Stimulated activated CD8-positive, alpha-beta memory T cell treated with anti-CD3 and anti-CD28 coated beads, Interleukin-4, amount 100 ng/mL, for 4 hours (primary cell): ENCODE data around the gene NACC1.
"Not testable (repeated sequence)": the region's sequence is repeated elsewhere in the genome, so short reads cannot be mapped to it uniquely, and the experiment has no call there.

Source experiments
- DNase-seq, 2 donors: peaks; one replicate each; pipeline ENCODE4 v3.0.0-alpha.2; 2020; ENCODE audit warnings: low read depth in 2 of 2, low spot score in 1 of 2

Gene NACC1

DNA sequence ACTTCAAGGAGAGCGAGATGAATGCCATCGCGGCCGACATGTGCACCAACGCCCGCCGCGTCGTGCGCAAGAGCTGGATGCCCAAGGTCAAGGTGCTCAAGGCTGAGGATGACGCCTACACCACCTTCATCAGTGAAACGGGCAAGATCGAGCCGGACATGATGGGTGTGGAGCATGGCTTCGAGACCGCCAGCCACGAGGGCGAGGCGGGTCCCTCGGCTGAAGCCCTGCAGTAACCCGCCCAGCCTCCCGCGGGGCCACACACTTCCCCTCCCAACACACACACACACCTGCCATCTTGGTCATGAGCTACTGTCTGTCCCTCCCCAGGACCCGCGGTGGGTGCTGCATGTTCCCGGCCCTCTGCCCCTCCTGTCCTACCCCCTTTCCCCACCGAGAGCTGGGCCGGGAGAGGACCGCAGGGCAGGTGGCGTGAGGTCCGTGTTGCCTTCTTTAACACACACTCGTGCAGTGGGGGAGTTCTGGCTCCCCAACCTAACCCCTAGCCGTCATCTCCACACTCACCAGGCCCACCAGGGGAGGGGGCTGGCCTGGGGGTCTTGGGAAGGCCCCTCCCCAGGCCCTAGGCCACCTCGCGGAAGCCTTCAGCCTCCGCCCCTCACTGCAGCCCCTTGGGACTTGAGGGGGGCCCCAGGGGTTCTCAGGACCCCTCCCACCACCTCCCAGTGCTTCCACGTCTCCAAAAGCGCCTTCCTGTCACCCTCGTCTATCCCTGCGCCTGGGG, 20.3 kb downstream of the NACC1 start:
- no peak for DNase-seq

GRCh38 chr19:13138916-13139198, 20.8 kb downstream of the NACC1 start:
- DNase-seq = no peak

DNA sequence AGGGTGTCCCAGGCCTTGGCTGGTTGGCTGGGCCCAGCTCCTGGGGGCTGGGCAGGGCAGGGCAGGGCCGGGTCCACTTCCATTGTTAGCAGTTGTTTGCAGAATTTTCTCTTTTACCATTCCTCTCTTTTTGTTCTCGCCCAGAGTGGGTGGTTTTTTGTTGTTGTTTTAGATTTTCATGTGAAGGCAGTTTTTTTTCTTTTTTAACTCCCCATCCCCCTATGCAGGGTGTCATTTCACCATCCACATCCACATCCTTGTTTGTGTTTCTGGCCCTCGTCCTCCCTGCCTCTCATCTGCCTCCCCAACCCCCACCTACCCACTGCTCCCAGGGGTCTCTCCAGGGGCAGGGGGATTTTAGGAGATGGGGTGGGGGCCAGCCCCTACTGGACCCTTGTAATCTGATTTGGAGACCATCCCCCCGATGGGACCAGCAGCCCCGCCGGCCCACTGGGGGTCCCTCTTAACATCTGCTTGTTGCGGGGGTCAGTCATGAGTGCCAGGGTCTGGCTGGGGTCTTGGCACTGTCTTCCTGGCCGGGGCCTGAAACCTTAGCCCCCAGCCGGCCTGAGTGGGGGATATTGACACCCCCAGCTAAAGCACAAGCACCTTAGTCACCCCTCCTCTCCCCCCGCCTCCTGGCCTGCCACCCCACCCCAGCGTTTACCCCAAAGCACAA, 21.7 kb downstream of the NACC1 start:
- no peak for DNase-seq

DNA sequence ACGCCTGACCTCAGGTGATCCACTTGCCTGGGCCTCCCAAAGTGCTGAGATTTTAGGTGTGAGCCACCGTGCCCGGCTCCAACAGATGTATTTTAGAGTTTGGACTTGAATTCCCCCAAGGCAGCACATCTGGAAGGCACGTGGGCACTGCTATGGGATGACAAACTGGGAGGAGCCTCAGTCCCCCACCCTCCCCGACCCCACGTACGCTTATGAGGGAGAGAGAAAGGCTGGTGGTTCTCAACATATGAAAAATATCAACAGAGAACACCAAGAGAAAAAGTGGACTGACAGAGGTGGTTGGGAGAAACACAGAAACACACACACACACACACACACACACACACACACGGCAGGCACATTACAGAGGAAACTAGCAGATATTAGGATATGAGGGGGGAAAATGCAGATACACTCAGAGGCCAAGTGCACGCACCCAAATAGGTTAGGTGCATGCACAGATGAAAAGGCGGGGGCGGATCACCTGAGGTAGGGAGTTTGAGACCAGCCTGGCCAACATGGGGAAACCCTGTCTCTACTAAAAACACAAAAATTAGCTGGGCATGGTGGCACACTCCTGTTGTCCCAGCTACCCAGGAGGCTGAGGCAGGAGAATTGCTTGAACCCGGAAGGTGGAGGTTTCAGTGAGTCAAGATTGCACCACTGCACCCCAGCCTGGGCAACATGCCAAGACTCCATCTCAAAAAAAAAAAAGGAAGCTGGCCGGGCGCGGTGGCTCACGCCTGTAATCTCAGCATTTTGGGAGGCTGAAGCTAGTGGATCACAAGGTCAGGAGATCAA, 28.9 kb downstream of the NACC1 start:
- no peak for DNase-seq

GRCh38 chr19:13149173-13149627, 31.1 kb downstream of the NACC1 start:
- DNase-seq = not testable (repeated sequence)

GRCh38 chr19:13149628-13150186, 31.6 kb downstream of the NACC1 start:
- no peak for DNase-seq

GRCh38 chr19:13150187-13150930, 32.3 kb downstream of the NACC1 start, which contains the start of the genes IER2 and STX10:
IER2 (plus strand) TSS chr19:13150411; CDS start chr19:13153187, 2,776 bp downstream.
STX10 (minus strand) TSS chr19:13150375; CDS start chr19:13150173, 202 bp downstream.
- peak; percentile 78 to 90 for DNase-seq

- DNase-seq = peak in 1 of 2 donors; percentile 15
These were observed 33.0 kb downstream of the NACC1 start for GRCh38 chr19:13150931-13151604.

DNA sequence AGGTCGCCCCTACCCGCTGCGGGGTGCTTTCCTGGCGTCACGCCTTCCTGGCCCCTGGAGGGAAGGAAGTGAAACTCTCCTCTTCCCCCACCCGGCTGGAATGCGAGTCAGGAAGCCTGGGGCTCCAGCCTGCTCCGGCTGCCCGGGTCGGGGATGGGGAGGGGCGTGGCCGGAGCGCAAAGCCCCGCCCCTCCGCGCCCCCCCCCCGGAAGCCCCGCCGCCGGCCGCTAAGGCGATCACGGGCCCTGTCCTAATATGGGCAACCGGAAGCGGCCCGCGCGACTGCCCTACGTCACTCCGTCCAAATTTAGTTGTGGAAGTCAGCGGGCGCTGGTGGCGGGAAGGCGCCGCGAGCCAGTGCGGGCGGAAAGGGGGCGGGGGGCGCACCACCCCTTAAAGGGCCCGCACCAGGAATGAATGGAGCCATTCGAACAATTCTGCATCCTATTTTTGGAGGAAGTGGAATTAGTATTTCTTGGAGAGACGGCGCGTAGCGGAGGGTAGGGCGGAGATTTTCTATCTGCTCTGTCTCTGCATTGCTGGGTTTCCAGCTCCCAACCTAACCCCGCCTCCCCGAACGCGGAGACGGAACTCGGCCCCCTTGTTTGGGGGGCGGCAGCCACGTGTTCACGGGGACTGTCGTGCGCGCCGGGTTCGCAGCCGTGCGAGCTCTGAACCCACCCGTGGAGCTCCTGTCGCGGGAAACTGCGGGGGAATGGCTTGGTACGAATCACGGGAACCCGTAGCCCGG, 33.7 kb downstream of the NACC1 start:
- peak; percentile 87 to 94 for DNase-seq

DNA sequence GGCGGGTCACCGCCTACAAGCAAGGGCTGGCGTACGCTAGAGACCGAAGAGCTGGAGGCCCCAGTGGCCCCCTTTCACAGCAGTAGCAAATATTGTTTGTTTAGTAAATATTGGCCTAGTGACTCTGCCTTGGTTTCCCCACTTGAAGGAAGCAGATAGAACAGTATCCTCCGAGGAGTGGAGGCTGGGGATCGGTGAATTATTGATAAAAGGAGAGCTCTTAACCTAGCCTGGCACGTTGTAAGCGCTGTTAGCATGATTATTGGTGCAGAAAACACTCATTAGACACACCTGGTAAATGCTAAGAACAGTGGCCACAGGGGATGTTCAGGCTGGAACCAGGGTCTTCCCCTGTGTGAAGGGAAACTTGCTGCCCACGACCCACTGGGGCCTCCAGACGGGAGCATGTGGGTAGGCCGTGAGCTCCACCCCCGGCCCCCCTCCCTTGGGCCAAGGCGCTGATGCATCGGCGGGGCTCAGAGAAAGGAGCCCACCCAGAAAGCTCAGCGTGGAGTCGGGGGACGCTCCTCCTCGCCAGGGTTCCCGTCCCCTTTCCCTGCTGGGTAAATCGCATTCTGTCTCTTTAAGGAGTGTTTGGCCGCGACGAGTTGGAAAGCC, 34.4 kb downstream of the NACC1 start:
- no peak for DNase-seq

- peak; percentile 92 to 96 for DNase-seq
These were observed 35.0 kb downstream of the NACC1 start for GRCh38 chr19:13152974-13153568.

DNA sequence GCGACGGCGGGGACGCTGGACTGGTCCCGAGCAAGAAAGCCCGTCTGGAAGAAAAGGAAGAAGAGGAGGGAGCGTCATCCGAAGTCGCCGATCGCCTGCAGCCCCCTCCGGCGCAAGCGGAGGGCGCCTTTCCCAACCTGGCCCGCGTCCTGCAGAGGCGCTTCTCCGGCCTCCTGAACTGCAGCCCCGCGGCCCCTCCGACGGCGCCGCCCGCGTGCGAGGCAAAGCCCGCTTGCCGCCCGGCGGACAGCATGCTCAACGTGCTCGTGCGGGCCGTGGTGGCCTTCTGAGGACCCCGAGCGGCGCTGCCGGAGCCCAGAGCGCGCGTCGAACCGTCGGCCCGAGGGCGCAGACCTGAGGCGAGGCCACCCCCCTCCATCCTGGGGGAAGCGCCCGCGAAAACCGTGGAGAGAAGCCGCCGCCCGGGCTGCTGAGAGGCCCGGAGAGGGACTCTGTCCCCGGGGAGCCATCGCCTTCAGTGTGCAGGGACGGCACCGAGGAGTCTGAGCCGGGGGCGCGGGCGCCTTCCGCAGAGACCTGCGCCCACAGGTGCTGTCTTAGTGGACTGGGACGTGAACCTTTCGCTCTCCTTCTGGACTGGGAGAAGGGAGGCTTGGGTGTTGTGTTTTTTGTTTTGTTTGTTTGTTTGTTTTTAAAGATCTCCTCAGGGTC, 35.6 kb downstream of the NACC1 start:
- DNase-seq = no peak

DNA sequence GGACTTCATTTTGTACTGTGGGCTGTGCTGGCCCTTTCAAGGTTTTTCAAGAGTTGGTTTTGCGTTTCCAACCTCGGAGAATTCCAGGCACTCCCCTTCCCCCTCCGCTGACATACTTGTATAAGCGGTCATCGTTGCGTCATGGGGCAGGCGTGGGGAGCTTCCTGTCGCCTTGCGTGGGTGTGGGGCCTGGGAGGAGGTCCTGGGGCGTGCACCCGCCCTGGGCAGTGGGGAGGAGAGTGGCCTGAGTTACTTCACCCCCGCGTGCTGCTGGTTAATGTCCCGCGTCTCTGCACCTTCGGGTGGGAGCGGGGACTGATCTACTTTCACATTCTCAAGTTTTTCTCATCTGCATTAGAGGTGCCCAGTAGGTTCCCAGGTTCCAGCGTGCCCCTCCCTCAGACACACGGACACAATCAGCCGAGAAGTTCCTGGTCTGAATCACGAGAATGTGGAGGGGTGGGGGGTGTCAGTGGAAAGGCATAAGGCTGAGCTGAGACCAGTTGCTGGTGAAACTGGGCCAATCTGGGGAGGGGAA, 36.2 kb downstream of the NACC1 start:
- peak; percentile 29 to 37 for DNase-seq

GRCh38 chr19:13154911-13155471, 36.9 kb downstream of the NACC1 start:
- peak; percentile 60 to 72 for DNase-seq

GRCh38 chr19:13155472-13156359, 37.7 kb downstream of the NACC1 start:
- DNase-seq = peak; percentile 22 to 65

- DNase-seq = no peak
These were observed 41.6 kb downstream of the NACC1 start for GRCh38 chr19:13159713-13160112.
